Lower leg skin (tissue), 3 donors: ENCODE data around the gene CCS.

ENCODE experiments used
- CTCF ChIP-seq, 3 donors: fragments of 450-650 bp; IDR thresholded peaks; one replicate each; pipeline ENCODE4 v1.5.1; 2016; ENCODE audit warnings: antibody characterized with exemption in 3 of 3, mild to moderate bottlenecking in 3 of 3, moderate library complexity in 2 of 3
- POLR2A ChIP-seq, 2 donors: fragments of 450-650 bp; IDR thresholded peaks; one replicate each; pipeline ENCODE4 v1.6.1; 2016 to 2017; ENCODE audit warnings: antibody characterized with exemption in 2 of 2, mild to moderate bottlenecking in 1 of 2, moderate library complexity in 1 of 2

- no peak for TF ChIP-seq CTCF (IDR thresholded peaks at IDR 0.05)
- TF ChIP-seq POLR2A (IDR thresholded peaks at IDR 0.05), result no peak
These were observed 31.5 kb downstream of the CCS start for GRCh38 chr11:66624450-66624849.
